ENCODE data around the gene CTNNA2. TPM values are rescaled to one million over a fixed set of nuclear protein-coding genes. Genes with fewer than 3 reads are reported as not detected.

CTNNA2 gene
- total RNA-seq, 6 experiments from 2014 or later, result 0.44 TPM; not detected in 5

DNA sequence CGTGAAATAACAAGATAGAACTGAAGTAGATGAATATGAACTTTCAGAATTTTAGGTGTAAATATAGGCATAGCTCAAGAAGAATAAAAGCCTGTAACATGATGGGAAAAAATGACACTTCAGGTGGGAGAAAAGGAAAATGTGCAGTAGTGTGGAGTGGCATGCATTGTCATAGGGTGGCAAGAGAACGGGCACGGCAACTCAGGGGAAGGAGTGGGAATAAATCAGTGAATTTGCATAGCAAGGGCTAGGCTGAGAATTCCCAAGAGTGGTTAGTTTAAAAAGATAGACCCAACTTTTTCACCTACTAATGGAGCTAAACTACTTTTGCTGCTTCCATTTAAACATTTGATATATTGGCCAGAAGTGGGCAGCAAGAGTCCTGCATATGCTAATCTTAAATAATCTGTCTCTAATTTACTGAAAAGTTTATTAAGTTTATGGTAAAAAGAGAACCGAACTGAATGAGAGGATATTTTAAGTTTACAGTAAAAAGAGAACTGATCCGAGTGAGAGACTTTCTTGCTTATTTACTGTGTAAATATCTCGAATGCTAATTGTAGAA, 228.1 kb downstream of the CTNNA2 start:
- TF ChIP-seq, protein P1, sequence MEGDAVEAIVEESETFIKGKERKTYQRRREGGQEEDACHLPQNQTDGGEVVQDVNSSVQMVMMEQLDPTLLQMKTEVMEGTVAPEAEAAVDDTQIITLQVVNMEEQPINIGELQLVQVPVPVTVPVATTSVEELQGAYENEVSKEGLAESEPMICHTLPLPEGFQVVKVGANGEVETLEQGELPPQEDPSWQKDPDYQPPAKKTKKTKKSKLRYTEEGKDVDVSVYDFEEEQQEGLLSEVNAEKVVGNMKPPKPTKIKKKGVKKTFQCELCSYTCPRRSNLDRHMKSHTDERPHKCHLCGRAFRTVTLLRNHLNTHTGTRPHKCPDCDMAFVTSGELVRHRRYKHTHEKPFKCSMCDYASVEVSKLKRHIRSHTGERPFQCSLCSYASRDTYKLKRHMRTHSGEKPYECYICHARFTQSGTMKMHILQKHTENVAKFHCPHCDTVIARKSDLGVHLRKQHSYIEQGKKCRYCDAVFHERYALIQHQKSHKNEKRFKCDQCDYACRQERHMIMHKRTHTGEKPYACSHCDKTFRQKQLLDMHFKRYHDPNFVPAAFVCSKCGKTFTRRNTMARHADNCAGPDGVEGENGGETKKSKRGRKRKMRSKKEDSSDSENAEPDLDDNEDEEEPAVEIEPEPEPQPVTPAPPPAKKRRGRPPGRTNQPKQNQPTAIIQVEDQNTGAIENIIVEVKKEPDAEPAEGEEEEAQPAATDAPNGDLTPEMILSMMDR (IDR thresholded peaks at IDR 0.05), result no peak
- TF ChIP-seq POLR2A (IDR thresholded peaks at IDR 0.05), result no peak
- intact Hi-C loops (cut with DNase I), result no loop called here
- DNase-seq, result no peak
- H3K27ac ChIP-seq, result no peak overlapping the region
- H3K4me3 ChIP-seq, result no peak overlapping the region
- WGBS (ENCODE audit: insufficient coverage, low coverage, low lambda C conversion rate, missing lambda C conversion rate), result 57% methylated on average over 6 of the region's 6 CpGs
- ATAC-seq, result no peak
- no peaks in the 10 kb centered on the region for H3K4me1 ChIP-seq
- H3K27me3 ChIP-seq, result no peaks in the 10 kb centered on the region
- no peaks in the 10 kb centered on the region for H3K9me3 ChIP-seq
- no peaks in the 10 kb centered on the region for H3K36me3 ChIP-seq

DNA sequence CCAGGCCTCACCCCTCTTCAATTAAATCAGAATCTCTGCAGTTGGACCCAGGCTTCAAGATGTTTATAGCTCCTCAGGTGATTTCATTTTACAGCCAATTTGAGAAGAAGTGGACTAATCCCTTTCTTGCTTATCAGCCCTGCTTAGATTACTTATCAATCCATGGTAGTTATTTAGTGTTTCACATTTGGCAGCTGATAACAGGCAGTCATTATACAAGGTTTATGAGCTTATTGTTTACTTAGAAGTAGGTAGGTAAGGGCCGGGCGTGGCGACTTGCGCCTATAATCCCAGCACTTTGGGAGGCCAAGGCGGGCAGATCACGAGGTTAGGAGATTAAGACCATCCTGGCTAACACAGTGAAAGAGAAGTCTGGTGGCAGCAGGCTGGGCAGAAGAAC, 237.5 kb downstream of the CTNNA2 start:
- H3K4me3 ChIP-seq, result no peak overlapping the region
- no peak for DNase-seq
- no peak for ATAC-seq
- no peaks in the 10 kb centered on the region for H3K36me3 ChIP-seq
- no peaks in the 10 kb centered on the region for H3K27me3 ChIP-seq
- H3K9me3 ChIP-seq, result no peaks in the 10 kb centered on the region
- intact Hi-C loops (cut with DNase I), result no loop called here
- H3K27ac ChIP-seq, result no peak overlapping the region
- WGBS (ENCODE audit: insufficient coverage, low coverage, low lambda C conversion rate, missing lambda C conversion rate), result 77% methylated on average over 6 of the region's 6 CpGs
- no peaks in the 10 kb centered on the region for H3K4me1 ChIP-seq
- TF ChIP-seq, protein P1 (IDR thresholded peaks at IDR 0.05), result no peak
- TF ChIP-seq POLR2A (IDR thresholded peaks at IDR 0.05), result no peak

DNA sequence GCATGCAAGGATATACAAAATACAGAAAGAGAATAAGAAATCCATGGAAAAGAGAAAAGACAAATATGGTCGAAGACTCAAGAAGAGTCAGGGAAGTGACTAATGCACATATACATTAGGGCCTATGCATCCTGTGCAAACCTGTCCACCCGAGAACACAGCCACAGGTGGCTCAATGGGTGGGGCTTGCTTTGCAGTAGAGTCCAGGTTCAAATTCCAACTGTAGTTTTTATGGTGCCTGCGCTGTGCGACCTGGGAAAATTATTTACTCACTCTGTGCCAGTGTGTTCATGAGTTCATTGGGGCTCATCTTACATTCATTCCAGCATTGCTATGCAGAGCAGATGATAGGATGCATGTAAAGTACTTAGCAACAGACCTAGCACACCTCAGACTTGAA, 244.7 kb downstream of the CTNNA2 start:
- H3K36me3 ChIP-seq, result no peaks in the 10 kb centered on the region
- intact Hi-C loops (cut with DNase I), result no loop called here
- H3K27me3 ChIP-seq, result no peaks in the 10 kb centered on the region
- H3K4me3 ChIP-seq, result no peak overlapping the region
- TF ChIP-seq, protein P1 (IDR thresholded peaks at IDR 0.05), result no peak
- no peak for DNase-seq
- no peak for ATAC-seq
- WGBS (ENCODE audit: insufficient coverage, low coverage, low lambda C conversion rate, missing lambda C conversion rate), result 54% methylated on average over 4 of the region's 4 CpGs
- H3K4me1 ChIP-seq, result no peaks in the 10 kb centered on the region
- no peaks in the 10 kb centered on the region for H3K9me3 ChIP-seq
- no peak overlapping the region for H3K27ac ChIP-seq

DNA sequence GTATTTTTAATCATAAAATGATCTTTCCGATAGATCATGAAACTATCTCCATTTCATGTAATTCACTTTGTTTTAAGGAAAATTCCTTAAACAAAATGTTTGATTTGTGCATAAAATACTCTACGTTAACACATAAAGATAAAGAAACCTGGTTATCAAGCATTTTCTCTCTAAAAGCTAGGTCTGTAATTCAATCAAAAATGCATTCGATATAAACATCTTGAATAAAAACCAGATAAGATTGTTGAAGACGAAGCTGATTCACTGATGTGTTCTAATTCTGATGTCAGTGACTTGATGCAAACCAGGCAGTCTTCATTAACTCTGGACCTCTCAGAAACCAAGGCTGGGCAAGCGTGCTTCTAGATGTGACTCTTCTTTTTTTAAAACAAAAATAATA, 245.2 kb downstream of the CTNNA2 start:
- Histone ChIP-seq H3K27me3 (no peaks in the 10 kb centered on the region), H3K27ac (no peak overlapping the region), H3K36me3 (no peaks in the 10 kb centered on the region), H3K9me3 (no peaks in the 10 kb centered on the region), H3K4me1 (no peaks in the 10 kb centered on the region), H3K4me3 (no peak overlapping the region)
- DNase-seq (no peak), ATAC-seq (no peak)
- TF ChIP-seq, protein P1 (IDR thresholded peaks at IDR 0.05), result no peak
- TF ChIP-seq POLR2A (IDR thresholded peaks at IDR 0.05), result no peak
- intact Hi-C loops (cut with DNase I), result no loop called here
- WGBS (ENCODE audit: insufficient coverage, low coverage, low lambda C conversion rate, missing lambda C conversion rate), result 48% methylated on average over 5 of the region's 5 CpGs

Data from right lobe of liver (tissue), 6 donors.